DOHH2 (cell line): ENCODE data around the gene PHACTR1.

Experiments used
- H3F3A ChIP-seq: fragments of 200-600 bp; sonication (generic), shearing (Covaris generic); 2 replicates; pipeline ENCODE4 v1.6.0; 2016; ENCODE audit warnings: antibody characterized with exemption, mild to moderate bottlenecking; ENCODE audit not compliant: control insufficient read depth, insufficient read depth
- H3K27ac ChIP-seq: fragments of 200-600 bp; sonication (generic); 2 replicates; pipeline ENCODE4 v1.5.1; 2014; ENCODE audit warnings: low read depth, mild to moderate bottlenecking, low read length, moderate library complexity
- H3K27me3 ChIP-seq: fragments of 200-600 bp; sonication (generic); 2 replicates; pipeline ENCODE4 v1.6.1; 2014; ENCODE audit warnings: mild to moderate bottlenecking, low read length, mixed read lengths; ENCODE audit not compliant: control insufficient read depth
- H3K36me3 ChIP-seq: fragments of 200-600 bp; sonication (generic); 2 replicates; pipeline ENCODE4 v1.6.1; 2014; ENCODE audit warnings: mild to moderate bottlenecking, low read length, moderate library complexity, mixed read lengths; ENCODE audit not compliant: control insufficient read depth
- H3K4me1 ChIP-seq: fragments of 200-600 bp; sonication (generic); 2 replicates; pipeline ENCODE4 v1.6.1; 2014; ENCODE audit warnings: mild to moderate bottlenecking, low read length, mixed read lengths; ENCODE audit not compliant: control insufficient read depth
- H3K4me2 ChIP-seq: fragments of 200-600 bp; sonication (generic); 2 replicates; pipeline ENCODE4 v1.6.0; 2014; ENCODE audit warnings: mild to moderate bottlenecking, low read length, moderate library complexity
- H3K4me3 ChIP-seq: fragments of 200-600 bp; sonication (generic); 2 replicates; pipeline ENCODE4 v1.5.1; 2014; ENCODE audit warnings: mild to moderate bottlenecking, low read length, mixed read lengths
- H3K79me2 ChIP-seq: fragments of 200-600 bp; sonication (generic); 2 replicates; pipeline ENCODE4 v1.6.1; 2014; ENCODE audit warnings: mild to moderate bottlenecking, low read length, mixed read lengths; ENCODE audit not compliant: control insufficient read depth
- H3K9me2 ChIP-seq: fragments of 200-600 bp; sonication (generic); replicated peaks from 2 replicates; pipeline ENCODE4 v1.6.1; 2014; ENCODE audit warnings: mild to moderate bottlenecking, low read length, mixed read lengths; ENCODE audit not compliant: control insufficient read depth
- H3K9me3 ChIP-seq: fragments of 200-600 bp; sonication (generic); 2 replicates; pipeline ENCODE4 v1.6.1; 2014; ENCODE audit warnings: antibody characterized with exemption, low read length, mixed read lengths; ENCODE audit not compliant: control insufficient read depth, insufficient read depth
- H4K20me1 ChIP-seq: fragments of 200-600 bp; sonication (generic); 2 replicates; pipeline ENCODE4 v1.6.0; 2014; ENCODE audit warnings: low read depth, mild to moderate bottlenecking, antibody characterized with exemption, low read length, moderate library complexity; ENCODE audit not compliant: control insufficient read depth, insufficient read depth
- EZH2phosphoT487 ChIP-seq: fragments of 200-600 bp; sonication (generic); IDR thresholded peaks from 2 replicates; pipeline ENCODE4 v1.6.1; 2017; ENCODE audit warnings: borderline replicate concordance, mild to moderate bottlenecking, antibody characterized with exemption, low read length, moderate library complexity, mixed read lengths
- TF ChIP-seq, protein P1 (sequence below): fragments of 200-600 bp; sonication (generic); IDR thresholded peaks from one replicate; pipeline ENCODE4 v1.5.1; 2014; ENCODE audit warnings: antibody characterized with exemption, mild to moderate bottlenecking, low read depth, low read length; ENCODE audit not compliant: poor library complexity, severe bottlenecking

PHACTR1 gene

GRCh38 chr6:12947151-12947871, 230.7 kb downstream of the PHACTR1 start:
- Histone ChIP-seq H3K36me3 (no peaks in the 10 kb centered on the region), H3K79me2 (no peaks in the 10 kb centered on the region), H4K20me1 (no peaks in the 10 kb centered on the region), H3K4me1 (no peaks in the 10 kb centered on the region), H3K27me3 (no peaks in the 10 kb centered on the region), H3K4me2 (no peak overlapping the region), H3K27ac (no peak overlapping the region), H3K9me3 (no peaks in the 10 kb centered on the region), H3K9me2 (no peaks in the 10 kb centered on the region), H3F3A (no peaks in the 10 kb centered on the region), H3K4me3 (no peak overlapping the region)
- TF ChIP-seq, protein P1, sequence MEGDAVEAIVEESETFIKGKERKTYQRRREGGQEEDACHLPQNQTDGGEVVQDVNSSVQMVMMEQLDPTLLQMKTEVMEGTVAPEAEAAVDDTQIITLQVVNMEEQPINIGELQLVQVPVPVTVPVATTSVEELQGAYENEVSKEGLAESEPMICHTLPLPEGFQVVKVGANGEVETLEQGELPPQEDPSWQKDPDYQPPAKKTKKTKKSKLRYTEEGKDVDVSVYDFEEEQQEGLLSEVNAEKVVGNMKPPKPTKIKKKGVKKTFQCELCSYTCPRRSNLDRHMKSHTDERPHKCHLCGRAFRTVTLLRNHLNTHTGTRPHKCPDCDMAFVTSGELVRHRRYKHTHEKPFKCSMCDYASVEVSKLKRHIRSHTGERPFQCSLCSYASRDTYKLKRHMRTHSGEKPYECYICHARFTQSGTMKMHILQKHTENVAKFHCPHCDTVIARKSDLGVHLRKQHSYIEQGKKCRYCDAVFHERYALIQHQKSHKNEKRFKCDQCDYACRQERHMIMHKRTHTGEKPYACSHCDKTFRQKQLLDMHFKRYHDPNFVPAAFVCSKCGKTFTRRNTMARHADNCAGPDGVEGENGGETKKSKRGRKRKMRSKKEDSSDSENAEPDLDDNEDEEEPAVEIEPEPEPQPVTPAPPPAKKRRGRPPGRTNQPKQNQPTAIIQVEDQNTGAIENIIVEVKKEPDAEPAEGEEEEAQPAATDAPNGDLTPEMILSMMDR, result no peak
- TF ChIP-seq EZH2phosphoT487, result no peak

DNA sequence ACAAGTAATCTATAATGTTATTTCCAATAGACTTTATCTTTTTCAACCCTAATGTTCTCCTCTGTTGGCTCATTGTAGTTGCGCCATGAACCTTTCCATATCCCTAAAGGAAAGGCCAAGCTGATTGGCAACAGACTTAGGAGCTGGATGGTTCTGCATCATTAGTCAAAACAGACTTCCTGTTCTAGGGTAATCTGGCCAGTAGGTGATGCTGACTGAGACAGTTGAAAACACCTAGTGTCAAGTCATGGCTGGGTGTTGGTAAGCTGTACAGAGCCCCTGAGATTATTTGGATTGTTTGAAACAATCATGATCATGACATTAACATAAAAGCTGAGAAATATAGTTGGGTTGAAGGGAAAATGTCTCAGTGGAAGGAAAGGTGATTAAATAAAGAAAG, 231.4 kb downstream of the PHACTR1 start:
- no peaks in the 10 kb centered on the region for H3K4me1 ChIP-seq
- H3K79me2 ChIP-seq, result no peaks in the 10 kb centered on the region
- no peak overlapping the region for H3K27ac ChIP-seq
- no peaks in the 10 kb centered on the region for H3K9me2 ChIP-seq
- H3K9me3 ChIP-seq, result no peaks in the 10 kb centered on the region
- H3F3A ChIP-seq, result no peaks in the 10 kb centered on the region
- no peak overlapping the region for H3K4me3 ChIP-seq
- H3K27me3 ChIP-seq, result 0 out of 2 replicates have a peak, but pooled peaks cover 4% of the 10 kb centered on the region
- H3K4me2 ChIP-seq, result no peak overlapping the region
- no peak for TF ChIP-seq EZH2phosphoT487
- TF ChIP-seq, protein P1, result no peak
- no peaks in the 10 kb centered on the region for H3K36me3 ChIP-seq
- no peaks in the 10 kb centered on the region for H4K20me1 ChIP-seq

DNA sequence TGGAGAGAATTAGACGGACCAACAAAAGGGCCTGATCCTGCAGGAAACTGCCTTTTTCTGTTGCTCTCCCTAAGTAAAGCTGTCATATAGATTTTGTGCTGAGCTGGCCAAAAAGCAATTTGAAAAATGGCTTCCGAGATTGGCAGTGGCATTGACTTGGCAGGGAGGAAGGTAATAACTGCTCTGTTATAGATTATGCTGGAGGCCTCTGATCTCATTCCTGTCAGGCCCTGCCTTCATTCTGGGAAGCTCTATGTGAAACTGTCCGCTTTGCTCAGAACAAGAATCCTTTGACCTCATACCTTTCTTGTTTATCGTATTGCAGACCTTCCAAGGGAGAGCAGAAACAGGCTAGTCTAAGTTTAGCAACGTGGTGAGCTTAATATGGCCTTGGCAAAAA, 234.4 kb downstream of the PHACTR1 start:
- no peaks in the 10 kb centered on the region for H3K4me1 ChIP-seq
- H4K20me1 ChIP-seq, result no peaks in the 10 kb centered on the region
- no peaks in the 10 kb centered on the region for H3F3A ChIP-seq
- no peaks in the 10 kb centered on the region for H3K36me3 ChIP-seq
- no peak overlapping the region for H3K4me3 ChIP-seq
- no peak for TF ChIP-seq EZH2phosphoT487
- TF ChIP-seq, protein P1, result no peak
- H3K27ac ChIP-seq, result no peak overlapping the region
- H3K79me2 ChIP-seq, result no peaks in the 10 kb centered on the region
- no peaks in the 10 kb centered on the region for H3K9me3 ChIP-seq
- H3K9me2 ChIP-seq, result no peaks in the 10 kb centered on the region
- H3K4me2 ChIP-seq, result no peak overlapping the region
- H3K27me3 ChIP-seq, result peaks cover 11% of the 10 kb centered on the region
